ENCODE results near the gene P2RY14. TPM values are rescaled to one million over a fixed set of nuclear protein-coding genes. Genes with fewer than 3 reads are reported as not detected.

P2RY14 gene
- total RNA-seq, 1 donor from 2014 or later = 2.9 TPM

- no peak for DNase-seq
These were observed 64.5 kb downstream of the P2RY14 start for GRCh38 chr3:151213881-151214280.

DNA sequence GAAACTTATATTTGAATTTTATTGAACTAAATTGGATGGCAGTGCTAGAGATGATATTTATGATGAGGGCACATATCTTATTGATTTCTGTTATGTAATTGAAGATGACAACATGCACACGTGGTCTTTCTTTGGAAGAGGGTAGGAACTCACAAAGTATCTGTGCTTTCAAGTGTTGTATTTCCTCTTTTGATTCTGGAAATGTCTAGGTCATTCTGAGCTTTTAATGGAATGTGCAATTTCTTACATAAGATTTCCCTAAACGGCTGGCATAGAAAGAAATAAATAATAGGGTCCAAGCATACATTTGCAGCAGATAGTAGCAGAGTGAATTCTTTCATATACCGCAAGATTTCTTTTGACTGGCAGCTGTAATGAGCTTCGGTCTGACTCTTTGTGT is 65.2 kb downstream of the P2RY14 start:
- no peak for DNase-seq

GRCh38 chr3:151210676-151211381 is 67.5 kb downstream of the P2RY14 start:
- DNase-seq = no peak

GRCh38 chr3:151209654-151210053 is 68.7 kb downstream of the P2RY14 start:
- DNase-seq = no peak

GRCh38 chr3:151206201-151206600 is 72.1 kb downstream of the P2RY14 start:
- DNase-seq = no peak

- DNase-seq = no peak
These were observed 72.9 kb downstream of the P2RY14 start for GRCh38 chr3:151205482-151205881.

DNA sequence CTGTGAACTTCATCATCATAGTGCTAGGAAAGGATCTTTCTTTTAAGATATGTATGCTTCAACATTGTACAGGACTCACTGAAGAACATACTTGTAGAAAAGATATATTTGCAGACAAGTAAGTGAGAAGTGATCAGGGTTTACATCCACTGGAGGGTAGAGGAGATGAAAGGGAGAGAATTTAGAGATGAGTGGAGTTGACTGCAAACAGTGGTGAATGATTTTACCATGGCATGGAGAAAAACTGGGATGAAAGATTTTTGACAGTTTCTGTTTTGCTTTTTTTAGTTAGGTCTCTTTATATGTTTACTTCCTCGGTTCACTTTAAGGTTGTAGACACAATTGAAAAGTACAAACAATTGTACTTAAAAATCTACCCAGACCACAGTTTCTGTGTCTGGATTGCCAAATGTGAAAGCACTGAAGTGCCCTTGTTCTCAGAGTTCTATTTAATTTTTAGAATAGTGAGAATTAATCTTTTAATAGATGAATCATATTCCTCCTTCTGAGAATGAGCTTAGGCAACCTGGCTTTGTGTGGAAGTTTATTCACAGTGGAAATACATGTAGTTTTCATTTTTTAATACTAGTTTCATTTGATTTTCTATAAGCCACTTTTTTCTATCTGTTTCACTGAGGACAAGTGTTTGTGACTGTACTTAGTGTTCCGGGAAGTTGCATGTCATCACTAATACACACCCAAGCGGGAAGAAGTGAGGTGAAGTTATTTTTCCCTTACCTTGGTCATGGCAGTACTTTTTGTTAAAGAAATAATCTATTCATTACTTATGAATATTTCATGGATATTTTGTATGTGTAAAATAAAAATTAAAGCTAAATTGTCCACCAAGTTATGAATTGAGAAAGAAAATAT is 73.6 kb downstream of the P2RY14 start:
- no peak for DNase-seq

GRCh38 chr3:151203051-151203420 is 75.3 kb downstream of the P2RY14 start, which contains the start of gene GPR171:
TSS of gene GPR171 (minus strand) at chr3:151203216. CDS start at chr3:151199386, 3,830 bp downstream.
- DNase-seq = no peak

- no peak for DNase-seq
These were observed 77.2 kb downstream of the P2RY14 start for GRCh38 chr3:151201051-151201730.

DNA sequence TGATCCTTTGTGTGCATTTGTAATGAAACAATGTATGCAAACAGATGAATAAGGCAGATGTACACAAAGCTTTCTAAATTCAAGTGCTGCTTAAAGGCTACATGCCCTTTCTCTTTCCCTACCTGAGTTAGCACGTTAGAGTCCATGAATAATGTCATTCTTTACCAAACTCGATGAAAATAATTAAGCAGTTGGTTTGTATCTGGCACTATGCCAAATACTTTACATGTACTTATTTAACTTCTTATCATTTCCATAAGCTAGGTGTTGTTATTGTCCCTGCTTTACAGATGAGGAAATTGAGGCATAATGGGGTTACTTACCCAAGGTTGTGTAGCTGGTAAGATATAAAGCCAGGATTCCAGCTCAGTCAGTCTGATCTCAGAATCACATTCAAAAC is 77.8 kb downstream of the P2RY14 start:
- no peak for DNase-seq

DNA sequence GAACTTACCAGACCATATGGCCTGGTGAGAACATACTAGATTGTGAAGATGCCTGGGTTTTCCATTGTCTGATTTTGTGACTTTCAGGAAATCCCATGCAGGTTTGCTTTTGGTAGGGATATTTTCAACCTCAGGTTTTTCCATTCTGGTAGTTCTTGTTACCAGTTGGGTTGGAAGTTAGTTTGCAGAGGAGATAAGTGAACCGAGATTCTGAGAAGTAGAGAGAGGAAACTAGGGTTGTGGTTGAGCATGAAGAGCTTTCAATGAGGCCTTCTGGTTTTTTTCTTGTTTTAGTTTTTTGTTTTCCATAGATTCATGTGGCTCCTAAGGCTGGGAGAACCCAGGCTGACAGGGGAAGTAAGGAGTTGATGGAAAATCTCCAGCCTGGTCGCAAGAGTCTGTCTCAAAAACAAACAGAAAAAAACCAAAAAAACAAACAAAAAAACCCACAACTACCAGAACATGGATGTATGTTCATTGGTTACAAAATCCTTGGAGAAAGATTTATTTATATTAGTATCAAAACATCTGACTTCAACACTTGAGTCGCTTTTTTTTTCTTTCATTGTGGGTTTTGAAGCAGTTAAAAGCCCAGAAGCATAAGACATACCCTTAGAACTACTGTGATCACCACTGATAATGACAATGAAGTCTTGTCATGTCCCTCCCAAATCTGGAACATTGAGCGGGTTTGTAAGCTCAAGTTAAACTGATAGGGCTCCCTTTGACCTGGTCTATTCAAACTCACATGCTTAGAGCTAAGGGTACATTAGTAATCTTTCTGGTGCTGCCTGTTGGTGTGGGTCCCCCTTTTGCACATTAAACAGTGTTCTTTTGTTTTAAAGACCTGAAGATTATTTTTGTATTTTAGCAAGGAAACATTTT is 78.5 kb downstream of the P2RY14 start:
- no peak for DNase-seq

GRCh38 chr3:151198849-151199248 is 79.5 kb downstream of the P2RY14 start:
- no peak for DNase-seq

DNA sequence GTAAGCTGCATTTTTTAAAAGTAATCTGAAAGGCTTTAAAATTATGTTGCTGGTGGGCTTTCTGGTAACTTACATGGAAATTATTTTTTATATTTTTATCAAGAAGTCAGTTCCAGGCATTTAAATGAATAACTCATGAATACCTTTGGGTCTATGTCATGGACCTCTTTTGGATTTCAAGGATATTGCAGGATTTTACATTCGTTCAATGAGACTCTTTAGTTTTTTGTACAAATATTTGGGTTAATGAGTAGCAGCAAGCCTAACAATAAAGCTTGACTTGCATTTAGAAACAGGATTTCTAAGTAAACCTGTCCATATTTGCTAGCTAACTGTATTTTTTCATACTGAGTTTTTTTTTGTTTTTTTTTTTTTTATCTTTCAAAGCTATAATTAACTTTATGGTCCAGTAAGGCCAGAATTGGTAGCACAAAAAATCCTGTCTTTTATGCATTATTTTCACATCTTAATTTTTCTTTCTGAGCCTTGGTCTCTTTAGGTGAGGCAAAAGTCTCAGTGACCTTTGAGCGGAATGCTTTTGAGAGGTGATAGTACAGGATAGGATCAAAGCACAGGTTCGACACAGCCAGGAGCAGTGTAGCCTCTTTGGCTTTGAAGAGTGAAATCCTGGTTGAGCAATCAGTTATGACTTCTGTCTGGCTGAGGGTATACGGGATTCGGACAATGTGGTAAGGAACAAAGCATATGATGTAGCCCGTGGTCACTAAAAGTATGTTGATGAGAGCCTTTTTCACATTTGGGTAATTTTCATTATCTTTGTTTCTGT is 80.2 kb downstream of the P2RY14 start:
- DNase-seq = no peak

DNA sequence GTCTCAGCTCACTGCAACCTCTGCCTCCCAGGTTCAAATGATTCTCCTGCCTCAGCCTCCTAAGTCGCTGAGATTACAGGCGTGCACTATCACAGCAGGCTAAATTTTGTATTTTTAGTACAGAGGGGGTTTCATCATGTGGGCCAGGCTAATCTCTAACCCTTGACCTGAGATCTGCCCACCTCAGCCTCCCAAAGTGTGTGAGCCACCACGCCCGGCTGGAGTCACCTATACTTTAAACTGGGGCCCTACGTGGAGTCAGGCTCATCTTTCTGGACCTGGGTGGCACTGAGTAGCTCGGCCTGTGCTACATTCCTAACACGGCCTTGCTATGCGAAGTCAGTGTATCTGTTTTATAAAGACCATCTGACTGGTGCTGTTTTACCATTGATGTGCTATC is 81.1 kb downstream of the P2RY14 start:
- DNase-seq = no peak

DNA sequence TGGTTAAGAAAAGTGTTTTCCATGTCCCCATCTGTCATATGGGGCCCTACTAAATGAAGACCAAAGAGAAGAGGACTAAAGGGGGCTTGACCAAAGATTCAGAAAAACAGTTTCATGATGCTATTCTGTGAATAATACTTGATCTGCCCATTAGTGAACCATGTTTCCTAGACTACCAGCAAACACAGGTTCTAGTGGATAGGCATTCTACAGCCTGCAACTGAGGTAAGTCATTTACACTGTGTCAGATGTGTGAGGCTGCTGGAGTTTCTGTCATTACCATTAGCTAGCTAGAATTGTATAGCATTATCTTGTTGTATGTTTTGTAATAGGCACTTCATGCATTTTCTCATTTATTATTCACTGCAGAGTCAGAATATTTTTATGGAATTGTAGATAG is 81.9 kb downstream of the P2RY14 start:
- DNase-seq = no peak

DNA sequence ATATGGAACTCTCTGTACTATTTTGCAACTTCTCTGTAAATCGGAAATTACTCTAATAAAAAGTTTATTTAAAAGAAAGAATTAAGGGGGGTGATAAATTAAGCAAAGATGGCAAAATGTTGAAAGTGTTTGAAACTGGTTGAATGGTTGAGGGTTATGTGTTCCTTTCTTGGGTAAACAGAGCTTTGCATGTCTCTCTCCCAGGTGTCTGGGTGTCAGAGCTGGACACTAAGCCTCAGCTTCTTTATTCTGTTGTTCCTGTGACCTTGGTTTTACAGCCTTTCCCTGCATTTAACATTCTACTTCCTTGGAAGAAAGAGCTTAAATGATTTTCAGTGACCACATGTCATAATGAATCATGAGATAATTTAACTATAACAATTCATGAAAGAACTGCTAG is 82.5 kb downstream of the P2RY14 start:
- DNase-seq = no peak

GRCh38 chr3:151192545-151192944 is 85.8 kb downstream of the P2RY14 start:
- no peak for DNase-seq

DNA sequence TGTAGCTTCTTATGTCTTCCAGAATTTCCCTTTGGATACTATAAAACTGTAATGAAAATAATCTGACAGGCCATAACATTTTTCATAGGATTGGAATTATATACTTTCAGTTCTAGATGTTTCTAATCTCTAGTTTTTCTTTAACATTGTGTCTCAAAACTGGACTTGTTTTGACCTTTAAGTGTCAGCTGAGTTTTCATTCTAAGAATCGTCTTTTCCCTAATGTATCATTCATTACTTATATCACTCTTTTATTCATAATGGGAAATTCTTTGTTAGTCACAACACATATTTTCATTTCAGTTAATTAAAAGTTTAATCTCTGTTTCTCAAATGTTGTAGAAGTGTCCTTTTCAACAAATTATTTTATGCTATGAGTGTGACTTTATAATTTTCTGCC is 87.2 kb downstream of the P2RY14 start:
- no peak for DNase-seq

- no peak for DNase-seq
These were observed 95.1 kb downstream of the P2RY14 start for GRCh38 chr3:151183265-151183671.

DNA sequence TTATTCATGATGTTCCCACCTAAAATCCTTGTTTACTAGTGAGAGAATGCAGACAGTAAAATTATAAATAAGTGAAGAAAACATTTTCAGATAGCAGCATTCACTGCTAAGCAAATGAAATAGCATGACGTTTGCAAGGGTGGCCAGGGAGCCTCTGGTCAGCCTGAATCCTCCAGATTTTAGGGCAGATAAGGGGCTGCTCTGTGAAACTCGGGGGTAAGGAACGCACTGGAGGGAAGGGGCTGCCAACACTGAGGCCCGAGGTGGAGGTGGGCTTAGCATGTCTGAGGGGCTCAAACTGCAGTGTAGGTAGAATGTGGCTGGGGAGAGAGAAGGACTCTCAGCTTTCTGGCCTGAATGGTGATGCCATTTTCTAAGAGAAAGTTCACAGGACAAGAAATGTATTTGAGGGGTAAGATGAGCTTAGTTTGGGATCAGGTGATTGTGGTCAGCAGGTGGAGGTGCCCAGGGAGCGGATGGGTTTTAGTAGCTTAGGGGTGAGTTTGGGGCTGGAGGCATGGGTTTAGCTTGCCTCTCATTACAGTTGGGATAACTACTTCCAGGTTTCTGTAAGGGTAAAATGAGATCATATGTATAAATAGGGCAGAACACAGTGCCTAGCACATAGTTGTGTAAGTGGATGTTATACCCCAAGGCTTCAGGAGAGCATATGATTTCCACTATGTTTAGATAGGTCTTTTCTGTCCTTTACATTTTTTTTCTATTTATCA is 95.8 kb downstream of the P2RY14 start:
- DNase-seq = no peak
